Right forelimb (tissue), 1 donor: ENCODE measurements around the gene RABGGTA.

Source experiments
- DNase-seq: peaks from one replicate; pipeline ENCODE4 v3.0.0-alpha.2; 2018

RABGGTA gene

DNA sequence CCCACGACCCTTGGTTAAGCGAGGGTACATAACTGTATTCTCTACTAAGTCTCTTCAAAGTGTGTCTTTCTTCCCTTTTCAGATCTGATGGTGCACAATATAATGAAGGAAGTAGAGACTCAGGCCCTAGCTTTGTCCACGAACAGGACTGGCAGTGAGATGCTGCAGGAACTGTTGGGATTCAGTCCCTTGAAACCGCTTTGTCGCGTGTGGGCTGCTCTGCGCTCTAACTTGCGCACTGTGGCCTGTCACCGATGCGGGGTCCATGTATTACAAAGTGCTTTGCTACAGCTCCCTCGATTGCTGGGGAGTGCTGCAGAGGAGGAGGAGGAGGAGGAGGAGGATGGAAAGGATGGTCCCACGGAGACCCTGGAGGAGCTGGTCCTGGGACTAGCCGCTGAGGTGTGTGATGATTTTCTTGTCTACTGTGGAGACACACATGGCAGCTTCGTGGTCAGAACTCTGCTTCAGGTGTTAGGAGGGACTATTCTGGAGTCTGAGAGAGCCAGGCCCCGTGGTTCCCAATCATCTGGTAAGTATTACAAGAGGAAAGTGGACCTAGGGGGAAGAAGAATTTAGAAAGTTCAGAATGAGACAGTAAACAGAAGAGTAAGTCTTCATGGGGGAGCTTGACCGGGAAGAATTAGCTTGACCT, 29.1 kb upstream of the RABGGTA start:
- DNase-seq = no peak

DNA sequence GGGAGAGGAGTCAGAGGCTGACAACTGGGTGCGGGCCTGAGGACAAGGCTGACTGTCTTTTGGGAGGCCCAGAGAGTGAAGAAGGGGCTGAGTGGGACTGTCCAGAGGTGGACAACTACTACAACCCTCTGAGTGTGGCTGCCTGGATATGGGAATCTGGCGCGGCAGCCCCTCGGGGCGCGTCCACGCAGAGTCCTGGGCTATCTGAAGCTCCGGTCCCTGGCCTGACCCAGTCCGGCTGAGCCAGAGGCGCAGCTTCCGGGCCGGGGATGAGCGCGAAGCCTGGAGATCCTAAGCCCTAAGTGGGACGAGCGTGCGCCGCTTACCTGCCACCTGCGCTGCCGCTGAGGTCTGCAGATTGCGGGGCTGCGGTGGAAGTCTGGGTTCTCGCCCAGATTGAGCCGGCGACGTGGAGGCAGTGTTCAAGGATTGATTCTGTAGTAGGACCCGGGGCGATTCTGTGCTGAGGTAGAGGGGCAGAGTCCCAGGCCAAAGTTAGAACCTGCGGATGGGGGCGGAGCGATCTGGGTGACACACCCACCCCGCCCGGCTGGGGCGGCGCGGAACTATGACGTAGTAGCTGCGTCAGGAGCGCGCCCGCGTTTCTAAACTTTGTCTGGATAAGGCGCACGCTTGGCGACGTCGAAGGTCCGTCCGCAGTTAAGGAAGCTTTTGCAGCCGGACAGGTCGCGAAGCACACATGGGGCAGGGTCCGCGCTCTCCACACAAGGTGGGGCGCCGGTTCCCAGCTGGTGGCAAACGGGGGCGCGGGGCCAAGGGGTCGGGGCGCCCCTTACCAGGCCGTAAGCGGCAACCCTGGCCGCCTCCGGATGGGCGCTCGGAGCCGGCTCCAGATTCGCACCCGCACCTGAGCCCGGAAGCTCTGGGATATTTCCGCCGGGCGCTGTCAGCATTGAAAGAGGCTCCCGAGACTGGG, 28.1 kb upstream of the RABGGTA start, which contains the start of the genes DHRS1 and NOP9:
Gene DHRS1, minus strand, starts transcription at position 526 of the 937 bp plus-strand sequence. CDS start 674 bp downstream, outside the sequence.
Gene NOP9, plus strand, starts transcription at position 596 of the 937 bp plus-strand sequence. Its CDS starts 105 bp downstream, at position 701.
- peak; percentile 96 for DNase-seq

DNA sequence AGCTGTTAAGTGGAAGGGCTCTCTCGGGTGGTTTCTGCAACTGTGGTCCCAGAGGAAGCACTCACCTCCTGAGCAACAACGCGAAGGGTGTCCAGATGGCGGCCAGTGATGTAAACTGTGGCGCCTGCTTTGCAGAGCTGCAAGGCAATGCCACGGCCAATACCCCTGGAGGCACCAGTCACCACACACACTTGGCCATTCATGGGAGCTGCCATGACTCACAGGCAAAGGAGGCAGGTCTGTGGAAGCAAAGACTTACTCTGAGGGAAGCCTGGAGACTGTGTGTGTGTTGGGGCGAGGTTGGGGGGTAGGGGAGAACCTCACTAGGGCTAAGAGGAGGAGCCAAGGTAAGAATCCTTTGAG, 27.5 kb upstream of the RABGGTA start:
- no peak for DNase-seq

DNA sequence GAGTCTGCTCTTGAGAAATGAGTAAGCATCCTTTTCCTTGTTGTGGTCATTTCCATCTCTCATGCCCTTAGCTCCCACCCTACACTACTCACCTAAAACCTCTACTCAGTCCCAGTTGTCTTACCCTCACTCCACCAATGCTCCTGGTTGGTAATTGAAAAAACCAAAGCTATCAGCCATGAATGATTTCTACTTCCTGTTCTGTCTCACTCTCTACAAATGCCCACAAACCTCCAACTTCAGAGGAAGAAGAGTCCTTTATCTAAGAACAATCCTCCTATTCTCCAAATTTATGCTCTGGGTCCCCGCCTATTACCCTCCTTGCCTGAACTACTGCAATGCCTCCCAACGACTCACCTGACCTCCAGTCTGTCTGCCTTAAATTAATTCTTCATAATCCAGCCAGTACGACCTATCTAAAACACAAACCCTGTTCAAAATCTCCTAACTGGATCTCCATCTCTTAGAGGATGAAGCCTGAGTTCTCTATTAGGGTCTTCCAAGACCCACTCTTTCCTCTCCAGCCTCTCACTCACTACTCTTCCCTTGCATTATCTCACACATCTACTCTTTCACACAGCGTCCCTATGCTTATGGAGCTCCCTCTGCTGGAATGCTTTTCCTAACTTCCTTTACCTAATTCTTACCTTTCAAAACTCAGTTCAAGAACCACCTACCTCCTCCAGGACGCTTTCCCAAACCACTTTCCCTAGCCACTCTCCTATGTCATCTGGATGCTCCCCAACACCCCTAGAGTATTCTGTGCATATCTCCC, 26.0 kb upstream of the RABGGTA start:
- DNase-seq = no peak

DNA sequence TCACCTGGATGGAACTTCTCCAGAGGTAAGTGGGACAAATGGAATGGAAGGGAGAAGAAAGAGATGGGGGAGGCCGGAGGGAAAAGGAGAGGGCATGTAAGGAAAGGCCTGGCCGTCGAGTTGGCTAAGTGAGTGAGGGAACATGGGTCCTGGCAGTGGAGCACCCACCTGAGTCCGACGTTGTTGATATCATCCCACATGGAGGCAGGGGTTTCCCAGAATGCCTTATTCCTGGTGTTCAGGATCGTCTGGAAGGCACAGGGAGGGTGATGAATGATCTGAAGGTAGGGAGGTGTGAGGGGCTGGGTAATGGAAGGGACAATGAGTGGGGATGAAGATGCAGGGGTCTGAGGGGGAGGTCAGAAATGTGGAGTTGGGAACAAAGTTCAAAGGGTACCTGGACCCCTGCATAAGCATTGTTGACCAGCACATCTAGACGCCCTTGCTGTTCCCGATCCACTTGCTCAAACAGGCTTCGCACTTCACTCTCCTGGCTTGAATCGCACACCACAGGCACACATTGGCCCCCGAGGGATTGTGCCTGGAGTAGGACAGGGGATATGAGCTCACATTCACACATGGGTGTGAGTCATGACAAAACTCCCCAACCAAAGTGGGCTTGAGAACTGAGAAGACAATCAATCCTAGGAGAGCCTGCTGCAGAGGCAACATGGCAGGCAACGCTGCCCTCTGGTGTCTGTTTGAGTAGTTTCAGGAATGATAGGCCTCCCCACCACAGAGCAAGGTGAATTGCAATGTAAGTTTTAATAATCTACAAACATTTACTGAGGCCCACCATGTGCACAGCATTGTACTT, 25.2 kb upstream of the RABGGTA start:
- DNase-seq = peak; percentile 74

DNA sequence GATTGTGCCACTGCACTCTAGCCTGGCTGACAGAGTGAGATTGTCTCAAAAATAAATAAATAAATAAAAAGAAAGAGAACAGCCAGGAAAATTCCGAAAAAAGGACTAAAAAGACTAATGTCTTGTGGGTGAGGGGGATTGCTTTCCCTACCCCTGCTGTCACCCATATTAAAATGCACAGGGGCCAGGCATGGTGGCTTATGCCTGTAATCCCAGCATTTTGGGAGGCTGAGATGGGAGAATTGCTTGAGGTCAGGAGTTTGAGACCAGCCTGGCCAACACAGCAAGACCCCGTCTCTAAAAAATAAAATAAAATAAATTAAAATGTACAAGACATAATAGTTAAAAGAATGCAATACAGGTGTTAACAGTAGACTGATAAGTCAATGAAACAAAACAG, 22.1 kb upstream of the RABGGTA start:
- DNase-seq = no peak

DNA sequence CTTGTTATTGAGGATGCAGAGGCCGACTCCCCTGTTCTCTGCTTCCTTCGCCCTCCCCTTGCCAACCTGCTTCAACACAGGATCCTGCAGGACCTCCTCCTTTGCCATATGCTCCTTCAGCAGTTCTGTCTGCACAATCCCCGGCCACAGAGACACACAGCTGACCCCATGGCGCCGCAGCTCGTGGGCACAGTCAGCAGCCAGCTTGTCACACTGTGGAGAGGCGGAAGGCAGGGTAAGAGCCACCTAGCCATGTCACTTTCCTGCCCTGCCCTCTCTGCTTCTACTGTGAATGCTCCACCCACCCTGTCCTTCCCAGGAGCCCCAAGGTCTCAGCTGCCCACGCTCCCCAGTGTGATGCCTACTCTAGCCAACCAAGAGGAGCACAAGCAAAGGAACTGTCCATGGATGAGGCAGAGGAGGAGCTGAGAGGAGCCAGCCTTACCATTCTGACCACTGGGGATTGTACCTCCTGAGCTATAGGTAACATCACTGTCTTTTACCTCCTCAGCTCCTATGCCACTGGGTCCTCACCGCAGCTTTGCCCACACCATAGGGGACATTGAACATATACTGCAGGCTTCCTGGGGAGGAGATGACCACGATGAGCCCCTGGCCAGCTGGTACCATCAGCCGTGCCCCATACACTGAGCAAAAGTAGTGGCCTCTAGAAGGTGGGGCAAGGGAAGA, 20.9 kb upstream of the RABGGTA start:
- no peak for DNase-seq

DNA sequence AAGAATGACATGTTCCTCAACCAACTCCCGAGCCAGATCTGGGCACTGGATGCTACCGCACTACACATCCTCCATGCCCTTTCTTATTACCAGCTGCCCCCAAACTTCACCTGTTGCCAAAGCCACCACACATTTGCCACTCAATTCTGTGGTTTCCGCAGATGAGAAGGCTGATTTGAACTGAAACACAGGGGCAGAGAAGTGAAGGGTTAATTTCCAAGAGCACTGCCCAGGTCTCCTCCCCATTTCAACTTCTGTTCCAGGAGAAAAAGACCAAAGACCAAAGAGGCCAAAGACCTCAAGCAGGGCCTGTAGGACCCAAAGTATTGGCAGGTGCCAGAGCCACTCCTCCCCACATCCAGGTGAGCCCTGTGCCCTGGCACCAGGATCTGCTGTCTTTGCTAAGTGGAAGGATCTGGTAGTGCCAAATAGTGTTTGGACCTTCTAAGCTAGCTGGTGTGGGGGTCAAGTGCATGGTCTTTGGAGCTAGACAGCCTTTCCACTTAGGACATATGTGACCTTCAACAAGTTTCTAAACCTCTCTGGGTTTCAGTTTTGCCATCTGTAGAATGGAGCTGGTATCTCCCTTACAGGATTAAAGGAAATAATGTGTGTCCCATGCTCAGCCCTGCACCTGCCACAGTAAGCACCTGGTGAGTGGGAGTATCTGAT, 20.2 kb upstream of the RABGGTA start:
- DNase-seq = no peak

DNA sequence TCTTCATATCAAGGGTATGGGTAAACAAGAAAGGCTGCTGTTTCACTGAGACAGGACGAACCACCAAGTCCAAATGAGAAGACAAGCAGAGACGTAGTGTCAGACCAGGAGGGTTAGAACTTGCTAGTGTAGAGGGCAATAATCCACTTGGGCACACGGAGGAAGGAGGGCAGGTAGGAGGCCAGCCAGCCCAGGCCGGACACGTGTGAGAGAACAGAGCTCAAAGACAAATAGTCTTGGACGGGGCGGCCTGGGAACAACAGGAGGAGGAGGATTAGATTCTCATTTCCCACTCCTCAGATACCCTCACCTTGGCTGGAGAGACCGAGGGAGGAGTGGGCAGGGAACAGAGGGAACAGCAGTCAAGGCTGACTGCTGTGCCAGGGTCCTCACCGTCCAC, 19.3 kb upstream of the RABGGTA start:
- DNase-seq = no peak

DNA sequence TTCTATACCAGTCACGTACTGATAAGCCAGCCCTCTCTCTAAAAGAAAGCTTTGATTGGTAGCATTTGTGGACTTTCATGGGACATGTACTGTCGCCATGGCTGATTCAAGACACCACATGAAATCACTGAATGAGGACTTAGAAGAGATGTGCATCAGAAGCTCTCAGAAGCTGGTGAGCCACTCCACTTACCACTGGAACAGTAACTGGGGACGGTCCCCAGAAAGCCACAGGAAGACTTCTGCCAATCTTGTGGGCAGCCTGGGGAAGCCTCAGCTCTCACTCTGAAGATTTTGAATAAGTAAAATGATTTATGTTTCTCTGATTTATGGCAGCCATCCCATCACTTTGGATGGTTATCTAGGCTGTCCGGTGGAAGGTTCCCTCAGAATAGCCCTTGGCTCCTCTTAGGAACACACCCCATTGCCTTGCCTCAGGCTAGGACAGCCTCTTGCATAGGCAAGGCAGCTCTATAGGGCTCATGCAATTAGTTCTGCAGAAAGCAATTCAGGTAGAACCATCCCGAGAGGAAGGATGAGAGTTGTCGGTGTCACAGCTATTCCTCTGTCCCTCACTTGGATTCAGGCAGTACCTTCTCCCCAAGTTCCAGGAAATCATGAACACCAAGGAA, 18.4 kb upstream of the RABGGTA start:
- DNase-seq = no peak

DNA sequence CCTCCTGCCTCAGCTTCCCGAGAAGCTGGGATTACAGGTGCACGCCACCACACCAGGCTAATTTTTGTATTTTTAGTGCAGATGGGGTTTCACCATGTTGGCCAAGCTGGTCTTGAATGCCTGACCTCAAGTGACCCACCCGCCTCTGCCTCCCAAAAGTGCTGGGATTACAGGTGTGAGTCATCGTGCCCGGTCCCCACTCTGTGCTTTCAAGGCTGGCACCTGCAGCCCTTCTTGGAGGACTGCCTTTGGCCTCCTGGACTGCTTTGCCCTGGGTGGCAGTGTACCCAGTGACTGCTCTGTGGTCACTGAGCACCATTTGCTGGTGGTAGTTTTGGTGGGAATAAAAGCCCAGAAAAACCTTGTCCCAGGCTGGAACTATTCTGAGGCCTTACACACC, 15.6 kb upstream of the RABGGTA start:
- DNase-seq = no peak

DNA sequence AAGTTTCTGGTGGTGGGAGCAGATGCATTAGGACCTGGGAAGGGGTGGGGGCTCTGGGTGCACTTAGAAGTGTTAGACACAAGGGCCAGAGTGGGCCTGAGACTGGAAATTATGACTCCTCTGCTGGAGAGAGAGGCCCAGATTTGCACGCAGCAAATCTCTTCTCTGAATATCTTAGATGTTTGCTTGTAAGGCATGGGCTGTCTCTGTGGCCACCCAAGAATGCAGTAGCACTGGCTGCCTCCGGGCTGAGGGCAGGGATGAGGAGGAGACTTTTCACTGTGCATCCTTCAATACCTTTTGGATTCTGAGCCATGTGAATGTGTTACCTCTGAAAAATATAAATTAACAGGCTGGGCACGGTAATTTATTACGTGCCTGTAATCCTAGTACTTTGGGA, 14.0 kb upstream of the RABGGTA start:
- no peak for DNase-seq

DNA sequence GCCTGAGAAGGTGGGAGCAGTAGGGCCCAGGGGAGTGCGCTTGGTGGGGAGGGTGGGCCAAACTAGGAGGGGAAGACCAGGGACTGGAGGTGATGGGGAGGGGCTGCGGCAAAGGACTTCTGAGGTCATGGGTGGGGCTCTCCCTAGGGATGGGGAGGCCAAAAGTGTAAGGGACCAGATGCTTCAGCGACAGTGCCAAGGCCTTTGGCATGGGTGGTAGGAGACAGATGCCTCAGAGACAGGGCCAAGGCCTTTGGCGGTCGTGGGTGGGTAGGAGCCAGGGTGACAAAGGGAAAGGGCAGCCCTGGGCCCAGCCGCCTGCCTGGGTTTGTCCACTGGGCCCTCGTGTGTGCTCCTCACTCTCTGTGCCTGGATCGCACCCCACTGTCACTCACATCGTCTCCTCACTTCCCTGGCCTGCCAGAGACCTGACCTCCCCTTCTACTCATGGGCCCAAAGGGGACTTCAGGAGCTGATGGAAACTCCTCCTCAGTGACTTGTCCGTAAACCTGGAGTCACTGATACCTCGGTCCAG, 13.2 kb upstream of the RABGGTA start:
- DNase-seq = no peak

DNA sequence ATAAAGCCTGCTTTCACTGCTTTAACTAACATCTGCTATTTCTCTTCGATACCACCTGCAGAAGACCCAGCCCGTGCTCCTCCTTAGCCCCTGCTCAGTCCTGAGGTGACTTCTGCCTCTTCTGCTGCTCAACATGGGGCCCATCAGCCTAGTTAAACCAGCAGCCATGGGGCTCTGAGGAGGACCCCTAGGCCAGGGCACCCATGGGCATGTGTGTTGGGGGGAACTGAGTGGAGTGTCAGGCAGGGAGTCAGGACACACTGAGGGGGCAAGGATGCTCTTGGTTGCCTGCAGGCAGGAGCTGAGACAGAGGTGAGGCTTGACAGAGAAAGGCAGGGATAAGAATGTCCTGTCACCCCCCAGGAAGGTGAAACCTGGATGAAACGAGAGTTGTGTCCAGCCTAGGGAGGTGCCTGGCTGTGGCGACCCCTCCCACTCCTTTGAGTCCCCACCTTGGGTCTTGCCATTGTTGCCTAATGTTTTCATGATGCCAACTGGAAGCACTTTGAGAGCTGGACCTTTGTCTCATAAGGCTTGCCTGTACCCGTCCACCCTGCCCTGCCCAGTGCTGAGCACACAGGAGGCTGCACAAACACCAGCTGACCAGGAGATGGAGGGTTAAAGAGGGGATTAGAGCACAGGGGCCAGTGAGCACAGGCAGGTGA, 12.5 kb upstream of the RABGGTA start:
- no peak for DNase-seq

DNA sequence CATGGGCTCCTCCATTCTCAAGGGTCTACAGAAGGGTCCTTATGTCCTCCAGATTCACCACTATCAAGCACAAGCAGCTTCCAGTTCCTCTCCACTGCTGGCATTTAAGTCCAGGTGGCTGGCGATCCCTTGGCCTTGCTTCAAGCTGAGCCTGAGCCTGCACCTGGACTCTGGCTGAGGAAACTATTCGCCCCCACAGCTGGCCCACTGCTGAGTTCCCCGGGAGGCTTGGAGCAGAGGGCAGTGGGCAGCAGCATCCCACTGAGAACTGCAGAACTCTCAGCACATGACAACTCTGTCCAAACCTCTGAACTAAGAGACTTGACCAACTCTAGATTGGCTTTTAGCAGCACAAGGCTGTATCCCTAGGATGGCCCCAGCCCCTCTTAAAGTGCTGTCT, 11.3 kb upstream of the RABGGTA start:
- no peak for DNase-seq

DNA sequence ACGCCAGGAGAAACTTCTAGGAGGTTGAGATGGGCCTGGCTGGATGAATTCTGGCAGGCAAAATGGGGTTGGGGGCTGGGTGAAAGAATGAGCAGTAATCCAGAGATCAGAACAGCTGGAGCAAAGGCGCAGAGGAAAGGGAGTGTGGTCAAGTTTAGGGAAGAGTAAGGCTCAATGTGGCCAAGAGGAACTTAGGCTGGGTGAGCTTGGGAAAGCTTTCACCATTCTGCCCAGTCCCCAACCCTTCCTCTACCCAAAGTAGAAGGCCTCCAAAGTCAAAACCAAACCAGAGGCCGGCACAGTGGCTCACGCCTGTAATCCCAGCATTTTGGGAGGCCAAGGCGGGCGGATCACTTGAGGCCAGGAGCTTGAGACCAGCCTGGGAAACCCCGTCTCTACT, 10.2 kb upstream of the RABGGTA start:
- DNase-seq = no peak

DNA sequence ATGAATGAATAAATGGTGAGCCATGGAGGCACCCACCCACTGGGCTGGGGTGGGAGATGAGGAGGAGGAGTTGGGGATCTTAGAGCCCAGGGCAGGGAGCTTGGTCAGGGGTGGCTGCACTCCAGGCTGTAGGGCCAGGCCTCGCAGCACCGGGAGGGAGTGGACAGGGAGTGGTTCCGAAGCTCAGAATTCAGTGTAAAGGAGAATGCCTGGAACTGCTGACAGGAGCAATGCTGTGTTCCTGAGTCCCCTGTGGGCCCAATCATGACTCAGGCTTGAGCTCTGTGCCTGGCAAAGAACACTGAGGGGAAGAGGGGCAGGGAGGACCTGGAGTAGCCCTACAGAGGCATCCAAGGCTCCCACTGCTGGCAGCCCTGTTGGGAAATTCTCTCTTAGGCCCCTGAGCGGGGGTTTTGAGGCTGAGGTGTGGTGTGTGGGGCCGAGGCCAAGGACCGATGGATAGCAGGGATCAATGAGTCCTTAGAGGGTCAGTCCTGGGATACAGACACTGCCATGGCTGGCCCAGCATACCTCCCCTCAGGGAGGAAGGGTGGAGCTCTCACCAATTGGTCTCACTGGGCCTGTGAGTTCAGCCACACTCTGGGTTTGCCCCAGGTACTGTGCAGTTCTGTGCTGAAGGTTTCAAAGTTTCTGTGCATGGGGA, 9.5 kb upstream of the RABGGTA start:
- DNase-seq = no peak

DNA sequence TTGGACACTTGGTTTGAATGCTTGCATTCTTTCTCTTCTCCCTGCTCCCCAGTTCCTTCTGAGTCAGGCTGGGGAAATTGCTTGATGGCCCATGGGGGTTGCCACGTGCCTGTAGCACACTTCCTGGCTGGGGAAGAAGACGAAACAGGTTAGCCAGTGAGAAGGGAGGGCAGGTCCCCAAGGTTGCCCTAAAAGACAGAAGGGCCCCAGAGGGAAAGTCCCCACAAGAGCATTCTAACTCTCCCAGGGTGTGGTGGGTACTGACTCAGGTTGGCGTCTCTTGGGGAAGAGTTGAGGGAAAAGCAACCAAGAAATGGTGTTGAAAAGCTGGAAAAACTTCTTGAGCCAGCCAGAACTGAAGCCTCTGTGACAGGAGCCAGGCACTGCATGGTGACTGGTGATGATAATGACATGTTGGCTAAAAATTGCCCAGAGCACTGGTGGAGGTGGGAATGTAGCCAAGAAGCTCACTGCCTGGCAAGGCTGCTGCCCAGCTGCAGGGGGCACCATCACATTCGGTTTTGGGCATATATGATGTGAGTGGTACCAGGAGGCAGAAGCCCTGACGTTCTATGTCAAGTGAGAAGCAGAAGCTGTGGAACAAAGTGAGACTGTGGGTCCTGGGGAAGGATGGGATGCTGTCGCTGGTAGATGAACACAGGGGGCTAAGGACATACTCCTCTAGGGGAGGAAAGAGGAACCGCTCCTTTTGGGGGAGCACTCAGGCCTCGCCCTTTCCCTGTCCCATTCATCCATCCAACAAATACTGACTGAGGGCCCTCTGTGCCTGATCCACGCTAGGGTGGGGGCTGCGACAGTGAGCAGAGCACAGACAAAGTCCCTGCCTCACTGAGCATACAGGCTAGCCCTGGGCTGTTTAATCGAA, 8.1 kb upstream of the RABGGTA start:
- DNase-seq = no peak
